ENCODE measurements around the gene NFKB1.

NFKB1 gene

GRCh38 chr4:102533348-102533747 lies 32.2 kb downstream of the NFKB1 start:
- no peak for DNase-seq

- DNase-seq = no peak
These were observed 32.7 kb downstream of the NFKB1 start for GRCh38 chr4:102533904-102534303.

DNA sequence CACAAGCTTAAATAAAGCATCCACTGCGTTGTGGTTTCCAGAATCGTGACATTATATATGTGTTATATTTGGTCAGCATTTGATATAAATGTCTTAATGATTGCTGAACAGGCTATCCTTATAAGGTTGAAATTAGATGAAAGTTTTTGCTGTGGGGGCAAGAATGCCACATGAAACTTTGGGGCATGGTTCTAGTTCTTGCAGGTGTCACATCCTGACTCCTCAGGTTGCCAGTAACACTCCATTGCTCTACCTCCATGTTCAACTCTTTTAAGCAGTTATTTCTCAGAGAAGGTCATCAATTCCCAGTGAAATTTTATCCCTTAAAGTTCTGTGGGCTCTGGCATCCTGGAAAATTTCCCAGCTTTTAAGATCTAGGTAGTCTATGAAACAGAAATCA lies 33.7 kb downstream of the NFKB1 start:
- DNase-seq = no peak

DNA sequence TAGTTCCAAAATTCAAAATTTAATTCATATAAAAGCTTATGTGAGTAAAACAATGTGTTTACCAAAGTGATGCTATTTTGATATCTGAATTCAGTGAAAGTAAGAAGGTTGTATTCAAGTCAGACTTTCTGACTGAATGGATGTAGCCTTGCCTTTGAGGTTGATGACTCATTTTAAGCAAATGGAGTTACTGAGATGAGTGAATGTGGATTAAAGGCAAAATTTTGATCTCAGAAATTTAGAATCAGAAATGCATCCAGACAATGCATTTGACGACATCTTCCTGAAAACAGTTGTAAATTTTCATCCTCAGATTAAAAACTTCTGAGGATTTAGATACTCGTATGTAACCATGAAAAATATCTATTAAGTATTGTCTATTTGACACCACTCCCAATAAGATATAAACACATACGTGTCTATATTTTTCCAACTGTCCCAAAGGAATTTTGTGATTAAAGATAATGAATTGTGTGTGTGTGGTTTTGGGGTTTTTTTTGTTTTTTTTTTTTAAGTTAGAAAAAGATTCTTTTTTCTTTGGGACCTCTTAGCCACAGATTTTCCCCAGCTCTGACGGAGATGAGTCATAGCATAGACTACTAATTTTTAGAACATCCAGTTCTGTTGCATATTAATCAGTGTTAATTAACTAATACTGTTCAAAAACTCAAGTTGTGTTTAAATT lies 34.4 kb downstream of the NFKB1 start:
- no peak for DNase-seq

DNA sequence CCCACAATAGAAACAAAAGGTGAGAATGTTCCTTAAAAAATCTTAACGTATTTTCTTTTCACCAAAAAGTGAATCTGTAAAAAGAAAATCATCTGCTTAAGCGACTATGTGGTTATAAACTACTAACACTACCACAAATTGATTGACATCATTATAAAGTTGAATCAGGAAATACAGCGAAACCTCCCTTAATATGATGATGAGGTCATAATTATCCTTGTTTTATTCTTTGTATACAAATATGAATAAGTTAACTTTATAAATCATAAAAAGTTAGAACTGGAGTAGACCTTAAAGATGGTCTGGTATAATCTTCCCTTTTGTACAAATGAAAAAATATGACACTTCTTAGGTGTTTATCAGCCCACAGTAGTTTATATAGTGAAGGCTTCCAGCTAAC lies 35.6 kb downstream of the NFKB1 start:
- DNase-seq = no peak

GRCh38 chr4:102537269-102537668 lies 36.1 kb downstream of the NFKB1 start:
- DNase-seq = no peak

DNA sequence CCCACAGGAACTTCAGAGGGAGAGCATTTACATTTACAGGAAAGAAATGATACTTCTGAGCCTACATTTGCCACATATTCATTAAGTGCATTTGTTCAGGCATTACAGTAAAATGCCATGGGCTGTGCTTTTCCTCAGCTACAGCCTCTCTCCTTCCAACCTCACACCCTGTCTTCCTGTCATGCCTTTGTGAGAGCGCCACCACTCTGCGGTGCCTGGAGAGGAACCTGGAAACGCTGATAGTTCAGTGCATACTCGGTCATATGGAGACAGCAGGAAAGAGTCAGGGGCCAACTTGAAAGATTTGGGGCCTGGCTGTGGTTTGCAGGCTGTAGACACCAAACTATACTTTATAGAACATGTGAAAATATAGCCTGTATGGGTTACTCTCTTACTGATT lies 40.5 kb downstream of the NFKB1 start:
- DNase-seq = no peak

DNA sequence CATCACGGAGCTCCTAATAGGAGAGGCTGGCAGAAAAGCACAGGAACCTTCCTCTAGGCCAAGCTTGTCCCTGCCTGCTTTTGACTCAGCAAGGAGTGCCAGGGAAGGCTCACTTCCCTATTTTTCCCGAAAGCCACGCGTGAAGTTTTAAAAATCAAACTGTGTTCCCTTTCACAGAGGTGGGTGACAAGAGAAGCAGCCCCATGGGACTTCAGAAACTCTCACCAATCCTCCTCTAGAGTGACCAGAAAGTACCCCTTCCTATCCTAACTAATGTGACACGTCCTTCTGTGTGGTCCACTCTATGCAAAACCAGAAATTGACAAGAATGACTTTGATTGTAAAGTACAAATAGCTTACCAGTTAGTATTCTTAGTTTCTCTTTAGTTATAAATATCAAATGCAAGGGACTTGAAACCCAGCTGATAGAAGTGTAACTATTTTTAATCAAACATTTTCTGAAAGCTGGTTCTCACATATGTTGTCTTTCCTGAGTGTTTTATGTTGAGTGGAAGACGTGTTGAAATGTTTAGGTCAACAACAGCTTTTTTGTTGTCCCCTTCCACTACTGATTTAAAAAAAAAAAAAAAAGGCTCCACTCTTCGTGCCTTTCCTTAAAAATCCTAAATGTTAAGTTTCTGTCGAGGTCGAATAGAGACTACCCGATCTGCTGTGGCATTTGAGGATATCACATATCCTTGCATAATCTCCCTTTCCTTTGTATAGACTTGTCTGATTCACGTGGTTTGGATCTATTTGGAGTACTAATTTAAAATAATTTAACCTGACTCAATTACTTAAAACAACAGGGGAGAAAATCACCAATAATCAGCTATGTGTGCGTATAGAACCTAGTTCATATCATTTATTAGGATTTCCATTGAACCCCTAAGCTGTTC lies 42.1 kb downstream of the NFKB1 start:
- no peak for DNase-seq

DNA sequence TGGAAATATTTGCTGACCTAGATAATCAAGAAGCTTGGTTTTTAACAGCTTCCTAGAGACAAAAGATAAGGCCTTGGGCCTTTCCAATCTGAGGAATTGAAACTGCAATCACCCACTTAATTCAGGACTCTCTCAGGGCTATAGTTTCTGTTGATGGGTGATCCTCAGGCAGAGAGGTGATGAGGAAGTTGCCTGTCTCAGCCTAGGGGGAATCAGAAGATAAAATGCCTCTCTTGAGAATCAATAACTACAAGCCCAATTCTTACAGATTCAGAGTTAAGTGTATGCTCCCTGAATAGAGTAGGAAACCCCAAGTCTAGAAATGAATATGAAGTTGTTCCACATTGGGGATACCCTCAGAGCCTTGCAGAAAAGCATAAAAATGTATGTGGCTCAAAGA lies 45.5 kb downstream of the NFKB1 start:
- DNase-seq = no peak

GRCh38 chr4:102547973-102548372 lies 46.8 kb downstream of the NFKB1 start:
- no peak for DNase-seq

DNA sequence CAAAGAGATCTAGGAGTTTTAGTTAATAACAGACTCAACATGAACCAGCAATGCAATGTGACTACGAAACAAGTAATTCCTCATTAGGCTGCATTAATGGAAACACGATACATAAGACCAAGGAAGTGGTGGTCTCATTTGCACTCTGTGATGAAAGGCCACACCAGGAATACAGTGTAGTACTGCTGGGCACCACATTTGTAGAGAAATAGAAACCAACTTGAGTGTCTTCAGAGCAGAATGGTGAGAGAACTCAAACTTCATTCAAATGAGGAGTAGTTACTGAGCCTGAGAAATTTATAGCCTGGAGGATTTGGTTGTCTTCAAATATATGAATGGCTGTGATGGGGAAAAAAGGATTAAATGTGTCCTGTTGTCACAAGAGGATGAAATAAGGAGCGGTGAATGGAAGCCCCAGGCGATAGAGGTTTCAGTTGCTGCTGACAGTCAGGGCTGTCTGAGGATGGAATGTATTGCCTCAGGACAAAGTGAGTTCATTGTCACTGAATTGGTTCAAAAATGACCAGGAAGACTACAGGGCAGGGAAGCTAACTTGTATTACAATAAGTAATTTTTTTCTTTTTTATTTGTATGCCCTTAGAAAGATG lies 50.9 kb downstream of the NFKB1 start:
- no peak for DNase-seq

GRCh38 chr4:102552781-102553180 lies 51.6 kb downstream of the NFKB1 start:
- DNase-seq = no peak

DNA sequence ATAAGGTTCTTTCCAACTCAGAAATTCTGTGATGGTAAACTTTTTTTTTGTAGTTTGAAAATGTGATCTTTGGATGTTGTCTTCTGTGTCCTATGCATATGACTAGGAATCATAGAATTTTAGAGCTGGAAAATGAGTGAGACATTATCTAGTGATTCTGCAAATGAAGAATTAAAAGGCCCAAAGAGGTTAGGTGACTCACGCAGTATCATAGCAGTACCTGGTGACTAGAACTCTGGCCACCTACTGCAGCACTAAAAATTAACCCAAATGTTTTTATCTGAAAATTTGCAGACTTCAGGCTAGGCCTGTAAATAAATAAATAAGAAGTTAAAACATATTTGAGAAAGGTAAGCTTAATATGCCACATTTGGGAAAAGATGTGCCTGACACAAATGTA lies 52.8 kb downstream of the NFKB1 start:
- DNase-seq = no peak

- no peak for DNase-seq
These were observed 53.3 kb downstream of the NFKB1 start for GRCh38 chr4:102554482-102554881.

DNA sequence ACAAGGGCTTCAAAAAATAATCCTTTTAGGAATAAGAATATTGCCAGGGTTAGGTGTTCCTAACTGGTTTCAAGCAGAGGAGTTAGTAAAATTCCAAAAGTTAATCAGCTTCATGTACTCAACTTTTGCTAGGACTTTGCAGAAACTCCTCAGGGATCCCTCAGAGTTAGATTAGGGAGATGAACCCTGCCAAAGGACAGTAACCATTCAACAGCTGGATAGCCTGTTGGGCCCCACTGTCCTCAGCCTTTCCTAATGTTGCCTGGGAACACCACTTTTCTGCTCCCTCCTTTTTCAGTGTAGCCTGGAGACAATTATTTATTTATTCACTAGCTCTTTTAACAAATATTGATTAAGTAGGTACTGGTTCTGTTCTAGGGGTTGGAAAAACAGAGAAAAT lies 53.8 kb downstream of the NFKB1 start:
- no peak for DNase-seq

- DNase-seq = no peak
These were observed 56.5 kb downstream of the NFKB1 start for GRCh38 chr4:102557636-102558035.

- DNase-seq = no peak
These were observed 59.0 kb downstream of the NFKB1 start for GRCh38 chr4:102560115-102560514.

GRCh38 chr4:102560571-102561341 lies 59.6 kb downstream of the NFKB1 start:
- DNase-seq = no peak

DNA sequence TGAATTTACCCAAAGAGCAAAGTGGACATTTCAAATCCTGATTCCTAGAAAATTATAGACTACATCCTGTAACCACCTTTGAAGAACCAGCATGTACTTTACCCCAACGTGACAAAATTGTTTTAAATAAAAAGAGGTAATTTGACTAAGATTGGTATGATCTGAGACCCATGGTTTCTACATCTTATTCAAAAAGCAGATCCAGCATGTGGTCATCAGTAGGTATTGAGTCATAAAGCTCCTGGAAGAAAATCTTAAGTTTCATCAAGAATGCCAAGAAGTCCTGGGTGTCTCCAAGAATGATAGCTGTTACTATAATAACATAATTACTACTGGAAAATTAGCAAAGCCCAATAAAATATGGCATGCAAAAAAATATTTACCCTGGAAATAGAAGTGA lies 61.8 kb downstream of the NFKB1 start:
- DNase-seq = no peak

GRCh38 chr4:102564399-102565059 lies 63.4 kb downstream of the NFKB1 start:
- no peak for DNase-seq

DNA sequence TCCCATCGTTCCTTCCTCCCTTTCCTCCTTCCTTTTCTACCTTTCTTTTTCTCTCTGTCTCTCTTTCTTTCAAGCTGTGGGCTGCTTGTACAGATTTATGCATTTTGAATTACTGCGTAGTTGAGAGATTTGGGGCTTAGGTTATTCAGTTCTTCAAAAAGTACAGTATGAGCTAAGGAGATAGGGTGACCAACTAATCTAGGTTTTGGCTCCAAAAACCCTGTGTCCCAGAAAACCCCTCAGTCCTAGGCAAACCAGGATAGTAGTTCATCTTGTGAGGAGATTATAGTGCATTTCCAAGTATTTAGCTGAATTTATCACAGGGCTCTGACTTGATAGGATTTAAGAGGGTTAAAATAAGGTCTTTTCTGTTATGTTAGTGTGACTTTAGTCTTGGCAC lies 64.5 kb downstream of the NFKB1 start:
- DNase-seq = no peak

DNA sequence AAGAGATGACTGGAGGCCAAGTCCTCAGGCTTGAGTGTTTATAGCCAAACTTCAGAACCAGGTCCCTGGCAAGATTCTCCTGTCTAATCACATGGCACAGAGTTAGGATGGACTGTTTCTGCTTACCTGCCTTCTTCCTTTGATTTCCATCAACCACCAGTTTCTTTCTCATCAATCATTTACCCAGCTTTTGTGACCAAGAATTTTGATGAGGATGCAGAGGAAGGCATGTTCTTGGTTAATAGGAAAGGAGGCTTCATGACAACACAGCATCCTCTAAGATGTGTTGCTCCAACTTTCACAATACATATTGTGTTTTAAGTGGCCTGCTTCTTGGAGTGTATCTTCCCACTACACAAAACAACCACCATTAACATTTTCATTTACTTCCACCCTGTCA lies 65.3 kb downstream of the NFKB1 start:
- no peak for DNase-seq

- no peak for DNase-seq
These were observed 66.3 kb downstream of the NFKB1 start for GRCh38 chr4:102567427-102567826.
